WTC11 (cell line): ENCODE data around the gene PAOX. TPM values are rescaled to one million over a fixed set of nuclear protein-coding genes. Genes with fewer than 3 reads are reported as not detected.
A peak's percentile ranks its signal among the peaks of the same experiment; 100 is the strongest.

ENCODE experiments used
- ATAC-seq: fragments of 200-7000 bp; cut with Tn5 transposase; 2 replicates; pipeline ENCODE4 v1.10.0; 2021; ENCODE audit warnings: mild to moderate bottlenecking, moderate library complexity
- Bru-seq: library from RNA; stranded (reverse); fragments of 400-500 nt; gene quantifications from one replicate; lab custom pipeline; 2021; lab: Mats Ljungman, UMichigan
- CTCF ChIA-PET: fragments of 300-600 bp; sonication (Branson Sonifier 250); formaldehyde crosslinking; loops from one replicate; lab custom pipeline; 2021; ENCODE audit warnings: antibody characterized with exemption; lab: Charles Lee
- POLR2A ChIA-PET: fragments of 350-600 bp; sonication (Branson Sonifier 250); formaldehyde crosslinking; loops from one replicate; lab custom pipeline; 2021; ENCODE audit warnings: antibody characterized with exemption; lab: Charles Lee
- DNase-seq: peaks from one replicate; pipeline ENCODE4 v3.0.0; 2021; ENCODE audit warnings: low spot score
- H3K27ac Mint-ChIP-seq: 2 replicates; pipeline ENCODE4 v1.8.0; 2021; ENCODE audit warnings: mixed read lengths
- H3K27me3 Mint-ChIP-seq: 2 replicates; pipeline ENCODE4 v1.8.0; 2021; ENCODE audit warnings: low read depth, mild to moderate bottlenecking, moderate library complexity, mixed read lengths
- H3K36me3 Mint-ChIP-seq: 2 replicates; pipeline ENCODE4 v1.8.0; 2021; ENCODE audit warnings: mixed read lengths
- H3K4me1 Mint-ChIP-seq: 2 replicates; pipeline ENCODE4 v1.8.0; 2022; ENCODE audit warnings: mixed read lengths
- H3K4me3 Mint-ChIP-seq: 2 replicates; pipeline ENCODE4 v1.8.0; 2021; ENCODE audit warnings: mild to moderate bottlenecking, moderate library complexity, mixed read lengths
- H3K9me3 Mint-ChIP-seq: 2 replicates; pipeline ENCODE4 v1.8.0; 2021; ENCODE audit warnings: mixed read lengths
- ETV6 ChIP-seq: sonication (generic); formaldehyde crosslinking; IDR thresholded peaks from 2 replicates; pipeline ENCODE4 v1.8.1; 2022; ENCODE audit warnings: mild to moderate bottlenecking, missing genetic modification reagents
- GABPB1 ChIP-seq: sonication (generic); formaldehyde crosslinking; IDR thresholded peaks from 2 replicates; pipeline ENCODE4 v1.8.1; 2023; ENCODE audit warnings: mild to moderate bottlenecking, missing genetic modification reagents
- GRHL2 ChIP-seq: fragments of 250-450 bp; sonication (Bioruptor Pico); IDR thresholded peaks from 2 replicates; pipeline ENCODE4 v1.8.0; 2022; ENCODE audit warnings: mild to moderate bottlenecking, moderate library complexity; ENCODE audit not compliant: insufficient replicate concordance, severe bottlenecking
- RELA ChIP-seq: sonication (generic); formaldehyde crosslinking; IDR thresholded peaks from 2 replicates; pipeline ENCODE4 v1.8.1; 2022; ENCODE audit warnings: missing genetic modification reagents, mild to moderate bottlenecking, borderline replicate concordance
- SMAD4 ChIP-seq: sonication (generic); formaldehyde crosslinking; IDR thresholded peaks from 2 replicates; pipeline ENCODE4 v1.8.0; 2022; ENCODE audit warnings: mild to moderate bottlenecking, missing genetic modification reagents
- ZBTB21 ChIP-seq: sonication (generic); formaldehyde crosslinking; IDR thresholded peaks from 2 replicates; pipeline ENCODE4 v1.8.1; 2023; ENCODE audit warnings: mild to moderate bottlenecking, missing genetic modification reagents, borderline replicate concordance
- ZNF423 ChIP-seq: fragments of 250-450 bp; sonication (Bioruptor Pico); IDR thresholded peaks from 2 replicates; pipeline ENCODE4 v2.1.2; 2022; ENCODE audit warnings: mild to moderate bottlenecking, moderate library complexity
- long read RNA-seq, 3 experiments: library from RNA in 1 of 3; library from capped mRNA in 1 of 3; library from polyadenylated mRNA in 1 of 3; unstranded in 2 of 3; stranded (forward) in 1 of 3; transcript quantifications; one replicate each; pipeline ENCODE4 v2.0.0, GENCODE V29; 2021
- total RNA-seq: library from RNA; stranded (reverse); gene quantifications from 3 replicates; pipeline ENCODE4 v1.2.3, GENCODE V29; 2021
- TF ChIP-seq, protein P1 (sequence below): sonication (generic); formaldehyde crosslinking; IDR thresholded peaks from 2 replicates; pipeline ENCODE4 v1.8.0; 2022; ENCODE audit warnings: mild to moderate bottlenecking, missing genetic modification reagents
- TF ChIP-seq, protein P2 (sequence below): sonication (generic); formaldehyde crosslinking; conservative IDR thresholded peaks from 2 replicates; pipeline ENCODE4 v1.8.1; 2023; ENCODE audit warnings: mild to moderate bottlenecking, low read depth, missing genetic modification reagents, moderate library complexity
- TF ChIP-seq, protein P3 (sequence below): sonication (generic); formaldehyde crosslinking; IDR thresholded peaks from 2 replicates; pipeline ENCODE4 v1.8.1; 2022; ENCODE audit warnings: missing genetic modification reagents, borderline replicate concordance
- TF ChIP-seq, protein P4 (sequence below): sonication (generic); formaldehyde crosslinking; IDR thresholded peaks from 2 replicates; pipeline ENCODE4 v1.8.1; 2023; ENCODE audit warnings: mild to moderate bottlenecking, missing genetic modification reagents, moderate library complexity
- TF ChIP-seq, protein P5 (sequence below): sonication (generic); formaldehyde crosslinking; IDR thresholded peaks from 2 replicates; pipeline ENCODE4 v1.8.1; 2022; ENCODE audit warnings: mild to moderate bottlenecking, moderate library complexity, missing genetic modification reagents
- TF ChIP-seq, protein P6 (sequence below): sonication (generic); formaldehyde crosslinking; IDR thresholded peaks from 2 replicates; pipeline ENCODE4 v1.8.1; 2023; ENCODE audit warnings: mild to moderate bottlenecking, moderate library complexity, missing genetic modification reagents
- TF ChIP-seq, protein P7 (sequence below): fragments of 200-600 bp; IDR thresholded peaks from 2 replicates; pipeline ENCODE4 v1.8.0; 2022; ENCODE audit warnings: antibody characterized with exemption

PAOX gene
- 3.6 to 5.6 TPM (median 5.2 TPM) in 3 replicates for total RNA-seq
- percentile 35 among the genes with signal in this experiment for Bru-seq, nascent RNA
- long read RNA-seq, experiment 1, transcript PAOX-201 (7 exons, 1,858 nt), result major isoform, 8 of 15 reads
- long read RNA-seq, experiment 1, partial matches to known transcripts, result 6 of 15 reads
- long read RNA-seq, experiment 1, other reads (novel, unspliced or antisense), result 0 of 15 reads
- long read RNA-seq, experiment 2, partial matches to known transcripts, result 1 of 6 reads
- long read RNA-seq, experiment 2, other reads (novel, unspliced or antisense), result 0 of 6 reads
- long read RNA-seq, experiment 3, partial matches to known transcripts, result 1 of 1 reads
- long read RNA-seq, experiment 3, other reads (novel, unspliced or antisense), result 0 of 1 reads

DNA sequence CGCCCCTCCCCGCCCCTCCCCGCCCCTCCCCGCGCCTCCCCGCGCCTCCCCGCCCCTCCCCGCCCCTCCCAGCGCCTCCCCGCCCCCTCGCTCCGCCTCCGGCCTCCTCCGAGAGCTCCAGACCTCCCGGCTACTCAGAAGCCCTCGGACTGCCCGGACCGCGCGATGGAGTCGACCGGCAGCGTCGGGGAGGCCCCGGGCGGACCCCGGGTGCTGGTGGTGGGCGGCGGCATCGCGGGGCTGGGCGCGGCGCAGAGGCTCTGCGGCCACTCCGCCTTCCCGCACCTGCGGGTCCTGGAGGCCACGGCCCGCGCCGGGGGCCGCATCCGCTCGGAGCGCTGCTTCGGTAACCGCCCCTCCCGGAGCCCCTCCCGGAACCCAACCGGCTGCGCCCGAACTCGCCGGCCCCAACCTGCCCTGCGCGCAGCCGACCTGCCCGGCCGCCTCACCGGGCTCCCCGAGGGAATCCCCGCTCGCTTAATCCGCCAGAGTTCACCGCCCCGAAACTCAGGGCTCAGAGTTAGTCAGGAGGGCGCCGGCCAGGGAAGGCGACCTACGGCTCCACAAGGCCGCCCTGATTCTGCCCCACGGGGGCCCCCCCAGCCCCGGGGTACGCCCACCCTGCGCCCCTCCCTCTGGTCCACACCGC is at the start of gene PAOX:
Gene PAOX (plus strand): TSS at position 111 of the 649 bp plus-strand sequence. CDS start 55 bp downstream, at position 166.
- Mint-ChIP-seq H3K4me3 (peak within 1 kb of the TSS; percentile 72), H3K27me3 (peaks cover 64% of the 10 kb centered on the region), H3K4me1 (no peaks in the 10 kb centered on the region), H3K36me3 (no peaks in the 10 kb centered on the region), H3K27ac (no peak within 1 kb of the TSS), H3K9me3 (no peaks in the 10 kb centered on the region)
- ChIA-PET CTCF (interaction anchor here (1.2 to 1.8 kb wide), 4 partner anchors 28 to 71 kb away, joined by 3 to 6 read pairs (median 5); no protein-coding TSS in a partner anchor), POLR2A (interaction anchor here (2.8 kb wide), 1 partner anchor 21 kb away, joined by 9 read pairs; the partner anchor contains the start of gene FUOM)
- ATAC-seq (peak; percentile 76), DNase-seq (peak; percentile 70)
- no peak for TF ChIP-seq SMAD4 (CRISPR knock-in tag)
- TF ChIP-seq, protein P1, sequence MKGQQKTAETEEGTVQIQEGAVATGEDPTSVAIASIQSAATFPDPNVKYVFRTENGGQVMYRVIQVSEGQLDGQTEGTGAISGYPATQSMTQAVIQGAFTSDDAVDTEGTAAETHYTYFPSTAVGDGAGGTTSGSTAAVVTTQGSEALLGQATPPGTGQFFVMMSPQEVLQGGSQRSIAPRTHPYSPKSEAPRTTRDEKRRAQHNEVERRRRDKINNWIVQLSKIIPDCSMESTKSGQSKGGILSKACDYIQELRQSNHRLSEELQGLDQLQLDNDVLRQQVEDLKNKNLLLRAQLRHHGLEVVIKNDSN (CRISPR knock-in tag), result no peak
- TF ChIP-seq RELA, result peak; percentile 20; the same call in 1 of the 2 replicates
- TF ChIP-seq, protein P2, sequence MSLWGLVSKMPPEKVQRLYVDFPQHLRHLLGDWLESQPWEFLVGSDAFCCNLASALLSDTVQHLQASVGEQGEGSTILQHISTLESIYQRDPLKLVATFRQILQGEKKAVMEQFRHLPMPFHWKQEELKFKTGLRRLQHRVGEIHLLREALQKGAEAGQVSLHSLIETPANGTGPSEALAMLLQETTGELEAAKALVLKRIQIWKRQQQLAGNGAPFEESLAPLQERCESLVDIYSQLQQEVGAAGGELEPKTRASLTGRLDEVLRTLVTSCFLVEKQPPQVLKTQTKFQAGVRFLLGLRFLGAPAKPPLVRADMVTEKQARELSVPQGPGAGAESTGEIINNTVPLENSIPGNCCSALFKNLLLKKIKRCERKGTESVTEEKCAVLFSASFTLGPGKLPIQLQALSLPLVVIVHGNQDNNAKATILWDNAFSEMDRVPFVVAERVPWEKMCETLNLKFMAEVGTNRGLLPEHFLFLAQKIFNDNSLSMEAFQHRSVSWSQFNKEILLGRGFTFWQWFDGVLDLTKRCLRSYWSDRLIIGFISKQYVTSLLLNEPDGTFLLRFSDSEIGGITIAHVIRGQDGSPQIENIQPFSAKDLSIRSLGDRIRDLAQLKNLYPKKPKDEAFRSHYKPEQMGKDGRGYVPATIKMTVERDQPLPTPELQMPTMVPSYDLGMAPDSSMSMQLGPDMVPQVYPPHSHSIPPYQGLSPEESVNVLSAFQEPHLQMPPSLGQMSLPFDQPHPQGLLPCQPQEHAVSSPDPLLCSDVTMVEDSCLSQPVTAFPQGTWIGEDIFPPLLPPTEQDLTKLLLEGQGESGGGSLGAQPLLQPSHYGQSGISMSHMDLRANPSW (CRISPR knock-in tag), result no peak
- TF ChIP-seq, protein P3, sequence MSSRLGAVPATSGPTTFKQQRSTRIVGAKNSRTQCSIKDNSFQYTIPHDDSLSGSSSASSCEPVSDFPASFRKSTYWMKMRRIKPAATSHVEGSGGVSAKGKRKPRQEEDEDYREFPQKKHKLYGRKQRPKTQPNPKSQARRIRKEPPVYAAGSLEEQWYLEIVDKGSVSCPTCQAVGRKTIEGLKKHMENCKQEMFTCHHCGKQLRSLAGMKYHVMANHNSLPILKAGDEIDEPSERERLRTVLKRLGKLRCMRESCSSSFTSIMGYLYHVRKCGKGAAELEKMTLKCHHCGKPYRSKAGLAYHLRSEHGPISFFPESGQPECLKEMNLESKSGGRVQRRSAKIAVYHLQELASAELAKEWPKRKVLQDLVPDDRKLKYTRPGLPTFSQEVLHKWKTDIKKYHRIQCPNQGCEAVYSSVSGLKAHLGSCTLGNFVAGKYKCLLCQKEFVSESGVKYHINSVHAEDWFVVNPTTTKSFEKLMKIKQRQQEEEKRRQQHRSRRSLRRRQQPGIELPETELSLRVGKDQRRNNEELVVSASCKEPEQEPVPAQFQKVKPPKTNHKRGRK, result no peak
- no peak for TF ChIP-seq ZBTB21 (CRISPR knock-in tag)
- no peak for TF ChIP-seq GABPB1 (CRISPR knock-in tag)

DNA sequence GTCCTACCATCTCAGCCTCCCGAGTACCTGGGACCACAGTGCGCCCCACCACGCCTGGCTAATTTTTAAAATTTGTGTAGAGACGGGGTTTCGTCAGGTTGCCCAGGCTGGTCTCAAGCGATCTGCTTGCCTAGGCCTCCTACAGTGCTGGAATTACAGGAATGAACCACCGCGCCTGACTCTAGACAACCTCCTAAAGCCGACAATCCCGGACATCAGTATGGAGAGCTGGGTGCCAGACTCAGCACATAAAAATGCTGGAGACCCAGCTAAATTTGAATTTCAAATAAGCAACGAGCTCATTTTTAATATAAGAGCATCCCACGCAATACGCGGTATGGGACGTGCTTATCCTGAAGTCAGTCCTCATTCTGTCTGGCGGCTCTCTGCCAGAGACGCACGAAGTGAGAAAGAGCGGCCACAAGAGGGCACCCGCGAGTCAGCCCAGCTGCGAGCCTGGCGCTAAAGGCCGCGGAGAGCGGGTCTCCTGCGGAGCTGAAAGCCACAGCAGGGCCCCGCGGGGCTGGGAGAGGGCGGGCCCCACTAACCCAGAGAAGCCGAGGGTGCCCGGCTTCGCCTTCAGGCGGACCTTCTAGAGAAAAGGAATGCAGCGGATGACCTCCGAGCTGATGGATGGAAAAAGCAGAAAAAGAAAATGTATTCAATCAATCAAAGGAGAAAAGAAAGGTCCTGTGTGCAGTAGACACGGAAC is 49.4 kb upstream of the PAOX start:
- POLR2A ChIA-PET, result no interaction called here
- DNase-seq, result peak; percentile 90
- H3K4me3 Mint-ChIP-seq, result peak overlapping the region; percentile 22
- CTCF ChIA-PET, result interaction anchor here (0.7 to 4.1 kb wide), 31 partner anchors 11 to 171 kb away, joined by 3 to 26 read pairs (median 4); partner anchors contain the start of genes ECHS1, FUOM, MTG1 and PAOX
- no peaks in the 10 kb centered on the region for H3K36me3 Mint-ChIP-seq
- H3K4me1 Mint-ChIP-seq, result peaks cover 14% of the 10 kb centered on the region
- no peak overlapping the region for H3K27ac Mint-ChIP-seq
- peak; percentile 81 for ATAC-seq
- TF ChIP-seq, protein P4, sequence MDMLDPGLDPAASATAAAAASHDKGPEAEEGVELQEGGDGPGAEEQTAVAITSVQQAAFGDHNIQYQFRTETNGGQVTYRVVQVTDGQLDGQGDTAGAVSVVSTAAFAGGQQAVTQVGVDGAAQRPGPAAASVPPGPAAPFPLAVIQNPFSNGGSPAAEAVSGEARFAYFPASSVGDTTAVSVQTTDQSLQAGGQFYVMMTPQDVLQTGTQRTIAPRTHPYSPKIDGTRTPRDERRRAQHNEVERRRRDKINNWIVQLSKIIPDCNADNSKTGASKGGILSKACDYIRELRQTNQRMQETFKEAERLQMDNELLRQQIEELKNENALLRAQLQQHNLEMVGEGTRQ (CRISPR knock-in tag), result no peak
- TF ChIP-seq, protein P5, sequence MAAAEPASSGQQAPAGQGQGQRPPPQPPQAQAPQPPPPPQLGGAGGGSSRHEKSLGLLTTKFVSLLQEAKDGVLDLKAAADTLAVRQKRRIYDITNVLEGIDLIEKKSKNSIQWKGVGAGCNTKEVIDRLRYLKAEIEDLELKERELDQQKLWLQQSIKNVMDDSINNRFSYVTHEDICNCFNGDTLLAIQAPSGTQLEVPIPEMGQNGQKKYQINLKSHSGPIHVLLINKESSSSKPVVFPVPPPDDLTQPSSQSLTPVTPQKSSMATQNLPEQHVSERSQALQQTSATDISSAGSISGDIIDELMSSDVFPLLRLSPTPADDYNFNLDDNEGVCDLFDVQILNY (CRISPR knock-in tag), result 0 out of 2 replicates have a peak, but pooled peaks have one; percentile 34
- TF ChIP-seq GRHL2 (CRISPR knock-in tag), result no peak
- TF ChIP-seq ZNF423, result peak; percentile 82
- TF ChIP-seq ETV6 (CRISPR knock-in tag), result 0 out of 2 replicates have a peak, but pooled peaks have one; percentile 35
- TF ChIP-seq, protein P6, sequence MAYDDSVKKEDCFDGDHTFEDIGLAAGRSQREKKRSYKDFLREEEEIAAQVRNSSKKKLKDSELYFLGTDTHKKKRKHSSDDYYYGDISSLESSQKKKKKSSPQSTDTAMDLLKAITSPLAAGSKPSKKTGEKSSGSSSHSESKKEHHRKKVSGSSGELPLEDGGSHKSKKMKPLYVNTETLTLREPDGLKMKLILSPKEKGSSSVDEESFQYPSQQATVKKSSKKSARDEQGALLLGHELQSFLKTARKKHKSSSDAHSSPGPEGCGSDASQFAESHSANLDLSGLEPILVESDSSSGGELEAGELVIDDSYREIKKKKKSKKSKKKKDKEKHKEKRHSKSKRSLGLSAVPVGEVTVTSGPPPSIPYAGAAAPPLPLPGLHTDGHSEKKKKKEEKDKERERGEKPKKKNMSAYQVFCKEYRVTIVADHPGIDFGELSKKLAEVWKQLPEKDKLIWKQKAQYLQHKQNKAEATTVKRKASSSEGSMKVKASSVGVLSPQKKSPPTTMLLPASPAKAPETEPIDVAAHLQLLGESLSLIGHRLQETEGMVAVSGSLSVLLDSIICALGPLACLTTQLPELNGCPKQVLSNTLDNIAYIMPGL (CRISPR knock-in tag), result 0 out of 2 replicates have a peak, but pooled peaks have one; percentile 48
- TF ChIP-seq, protein P7, sequence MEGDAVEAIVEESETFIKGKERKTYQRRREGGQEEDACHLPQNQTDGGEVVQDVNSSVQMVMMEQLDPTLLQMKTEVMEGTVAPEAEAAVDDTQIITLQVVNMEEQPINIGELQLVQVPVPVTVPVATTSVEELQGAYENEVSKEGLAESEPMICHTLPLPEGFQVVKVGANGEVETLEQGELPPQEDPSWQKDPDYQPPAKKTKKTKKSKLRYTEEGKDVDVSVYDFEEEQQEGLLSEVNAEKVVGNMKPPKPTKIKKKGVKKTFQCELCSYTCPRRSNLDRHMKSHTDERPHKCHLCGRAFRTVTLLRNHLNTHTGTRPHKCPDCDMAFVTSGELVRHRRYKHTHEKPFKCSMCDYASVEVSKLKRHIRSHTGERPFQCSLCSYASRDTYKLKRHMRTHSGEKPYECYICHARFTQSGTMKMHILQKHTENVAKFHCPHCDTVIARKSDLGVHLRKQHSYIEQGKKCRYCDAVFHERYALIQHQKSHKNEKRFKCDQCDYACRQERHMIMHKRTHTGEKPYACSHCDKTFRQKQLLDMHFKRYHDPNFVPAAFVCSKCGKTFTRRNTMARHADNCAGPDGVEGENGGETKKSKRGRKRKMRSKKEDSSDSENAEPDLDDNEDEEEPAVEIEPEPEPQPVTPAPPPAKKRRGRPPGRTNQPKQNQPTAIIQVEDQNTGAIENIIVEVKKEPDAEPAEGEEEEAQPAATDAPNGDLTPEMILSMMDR, result peak; percentile 95
- H3K27me3 Mint-ChIP-seq, result peaks cover 88% of the 10 kb centered on the region
- H3K9me3 Mint-ChIP-seq, result peaks cover 6% of the 10 kb centered on the region
